ENCODE data around the gene CDH20. TPM values are rescaled to one million over a fixed set of nuclear protein-coding genes. Genes with fewer than 3 reads are reported as not detected.

Gene CDH20
- total RNA-seq, 1 experiment from 2014 or later, result not detected

DNA sequence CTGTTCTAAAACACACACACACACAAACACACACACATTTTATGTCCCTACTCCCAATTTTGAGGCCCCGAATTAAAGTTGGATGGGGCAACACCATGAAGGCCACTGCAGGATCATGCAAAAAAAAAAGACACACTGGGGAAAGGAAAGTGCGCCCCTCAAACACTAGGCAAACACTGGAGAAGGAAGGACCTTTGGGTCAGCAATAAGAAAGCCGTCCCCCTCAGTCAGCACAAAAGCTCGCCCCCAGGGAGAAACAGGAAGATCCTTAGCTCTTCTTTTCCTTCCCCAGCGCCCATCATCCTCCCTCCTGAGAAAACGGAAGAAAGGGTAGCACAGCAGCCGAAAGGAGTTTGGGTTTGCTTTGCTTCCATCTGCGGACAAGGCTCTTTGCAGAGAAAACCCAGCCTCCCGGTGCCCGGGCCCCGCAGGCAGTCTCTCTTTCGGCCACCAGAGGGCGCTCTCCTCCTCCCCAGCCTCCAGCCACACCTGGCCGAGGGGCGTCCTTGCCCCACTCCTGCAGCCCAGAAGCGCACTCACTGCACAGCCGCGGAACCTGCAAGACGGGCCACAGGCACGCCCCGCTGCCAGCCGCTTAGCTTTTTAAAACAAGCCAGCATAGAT, 248.5 kb downstream of the CDH20 start:
- Histone ChIP-seq H3K9ac (ENCODE audit: low read length) (0 out of 2 replicates have a peak overlapping the region, but pooled peaks have one; percentile 7), H3K4me3 (replicated peaks in 1 of 2; ENCODE audit: low read depth in 1 of 2, low read length in 2 of 2) (peak overlapping the region; percentile 39 to 46)
- RAD21 ChIA-PET (ENCODE audit: low non-redundant PET in 1 of 2, low total read pairs in 2 of 2, uncharacterized antibody in 2 of 2, unreplicated experiment in 2 of 2), result interaction anchor here in 1 of 2 experiments (0.6 kb wide), 1 partner anchor 106 kb away, joined by 3 read pairs; no protein-coding TSS in a partner anchor

More for the DNA sequence above, 248.5 kb downstream of the CDH20 start:
- ATAC-seq (peak; percentile 97), DNase-seq (ENCODE audit: low read depth, low spot score) (peak; percentile 22)
- POLR2A ChIA-PET, result no interaction called here
- Histone ChIP-seq H3K36me3 (ENCODE audit: control insufficient read depth in 1 of 2, insufficient read depth in 2 of 2, low read length in 2 of 2) (no peaks in the 10 kb centered on the region), H4K20me1 (ENCODE audit: insufficient read depth) (no peaks in the 10 kb centered on the region), H3K79me2 (ENCODE audit: insufficient read depth, low read length) (no peaks in the 10 kb centered on the region), H3K27me3 (ENCODE audit: insufficient read depth, low read length) (no peaks in the 10 kb centered on the region), H3K9me2 (ENCODE audit: insufficient read depth) (no peaks in the 10 kb centered on the region), H3K27ac (ENCODE audit: low read depth, low read length) (no peak overlapping the region), H2AFZ (ENCODE audit: low read depth, low read length, poor library complexity, severe bottlenecking) (peak overlapping the region; percentile 66), H3K4me2 (ENCODE audit: low read length) (peak overlapping the region; percentile 81), H3K9me3 (ENCODE audit: control insufficient read depth in 1 of 2, insufficient read depth in 1 of 2, low read depth in 1 of 2, low read length in 2 of 2) (no peaks in the 10 kb centered on the region), H3K4me1 (ENCODE audit: control insufficient read depth in 1 of 2, insufficient read depth in 2 of 2, low read length in 2 of 2) (peaks cover 0 to 9% of the 10 kb centered on the region in 2 experiments; a peak in 2 of 4 replicates)
- intact Hi-C loops (cut with micrococcal nuclease), result loop anchor here (1.0 to 5.0 kb wide), 2 partner anchors 311 to 550 kb away; partner anchors contain the start of gene RNF152
- CTCF ChIA-PET, result interaction anchor here (0.7 to 3.2 kb wide), 5 partner anchors 10 to 549 kb away, joined by 3 to 16 read pairs (median 3); no protein-coding TSS in a partner anchor
- TF ChIP-seq RAD21 (IDR thresholded peaks at IDR 0.05; ENCODE audit: low read depth) (peak; percentile 79), POLR2A (IDR thresholded peaks at IDR 0.05; ENCODE audit: borderline replicate concordance, extremely low read depth, insufficient read depth, insufficient read length) (no peak), SP1 (IDR thresholded peaks at IDR 0.05; ENCODE audit: low read depth) (no peak), TCF7L2 (IDR thresholded peaks at IDR 0.05; ENCODE audit: borderline replicate concordance, extremely low read depth, insufficient read depth, insufficient read length) (no peak), CTCF (IDR thresholded peaks at IDR 0.05 in 2 of 3, conservative IDR thresholded peaks at IDR 0.05 in 1 of 3; ENCODE audit: borderline replicate concordance in 1 of 3, insufficient read depth in 1 of 3, low read depth in 2 of 3, low read length in 2 of 3) (peak; percentile 70 to 98 (median 95)), SIN3A (IDR thresholded peaks at IDR 0.05; ENCODE audit: low read depth) (no peak), JUND (IDR thresholded peaks at IDR 0.05) (no peak)
- BruUV-seq (replicated peaks), result no TSS peak
